ENCODE data around the gene SETD5.

- TF ChIP-seq CTCF (IDR thresholded peaks at IDR 0.05) (no peak), POLR2A (IDR thresholded peaks at IDR 0.05) (no peak)
These were observed 44.2 kb downstream of the SETD5 start for GRCh38 chr3:9441501-9442221.

All from Peyer's patch (tissue), 4 donors.